HepG2 (cell line): ENCODE results near the gene PPP4R1. TPM values are rescaled to one million over a fixed set of nuclear protein-coding genes. Genes with fewer than 3 reads are reported as not detected.

Experiments
- ATAC-seq: fragments of 200-7000 bp; cut with Tn5 transposase; 3 replicates; pipeline ENCODE4 v1.9.1; 2020; ENCODE audit warnings: mild to moderate bottlenecking, moderate library complexity
- BruUV-seq: library from RNA; stranded (reverse); fragments of 400-500 nt; replicated peaks from 2 replicates; lab custom pipeline; 2021; lab: Mats Ljungman, UMichigan
- CTCF ChIA-PET: fragments of 300-600 bp; formaldehyde crosslinking; extraction: SDS; loops from one replicate; lab custom pipeline; 2021; ENCODE audit warnings: low total read pairs, inconsistent platforms, low intra/inter-chr PET ratio; lab: Yijun Ruan, JAX
- POLR2A ChIA-PET: fragments of 350-600 bp; sonication (Branson Sonifier 250); formaldehyde crosslinking; loops from one replicate; lab custom pipeline; 2020; ENCODE audit warnings: antibody characterized with exemption, inconsistent platforms; lab: Yijun Ruan, JAX
- DNase-seq: peaks from one replicate; pipeline ENCODE4 v3.0.0-alpha.2; 2015; ENCODE audit warnings: low spot score
- FAIRE-seq: peaks from 3 replicates; lab custom pipeline; 2011; peaks lifted over from hg19 to GRCh38; lab: Jason Lieb, UNC
- H2AFZ ChIP-seq: one replicate; pipeline ENCODE4 v1.6.1; 2011; ENCODE audit warnings: low read length, inconsistent platforms
- H3K27ac ChIP-seq: fragments of 300-600 bp; 3 replicates; pipeline ENCODE4 v1.8.0; 2011; ENCODE audit warnings: mixed run types, mild to moderate bottlenecking, mixed read lengths, low read length, inconsistent platforms; ENCODE audit not compliant: insufficient read depth; ENCODE audit errors: extremely low read length
- H3K27me3 ChIP-seq, 2 experiments: fragments of 200-600 bp in 1 of 2; 2 replicates in 1 of 2; 3 replicates in 1 of 2; pipeline versions ENCODE4 v1.6.0 to v1.8.0; 2011; ENCODE audit warnings: low read length in 2 of 2, mild to moderate bottlenecking in 2 of 2, moderate library complexity in 2 of 2, inconsistent platforms in 1 of 2; ENCODE audit not compliant: insufficient read depth in 2 of 2, control insufficient read depth in 1 of 2
- H3K36me3 ChIP-seq, 2 experiments: fragments of 200-600 bp in 1 of 2; replicated peaks in 1 of 2; 2 replicates in 1 of 2; 3 replicates in 1 of 2; pipeline versions ENCODE4 v1.5.1 to v1.8.0; 2011; ENCODE audit warnings: low read length in 2 of 2, inconsistent platforms in 1 of 2; ENCODE audit not compliant: insufficient read depth in 2 of 2, control insufficient read depth in 1 of 2
- H3K4me1 ChIP-seq: 2 replicates; pipeline ENCODE4 v1.5.1; 2012; ENCODE audit warnings: low read length, inconsistent platforms; ENCODE audit not compliant: insufficient read depth
- H3K4me2 ChIP-seq: 2 replicates; pipeline ENCODE4 v1.6.0; 2011; ENCODE audit warnings: low read depth, low read length, inconsistent platforms
- H3K4me3 ChIP-seq, 3 experiments: fragments of 200-600 bp in 1 of 3; sonication (generic), shearing (Covaris generic) in 1 of 3; replicated peaks in 1 of 3; 2 replicates each; pipeline ENCODE4 v1.5.1; 2011 to 2016; ENCODE audit warnings: low read length in 3 of 3, inconsistent platforms in 2 of 3, low read depth in 2 of 3, mild to moderate bottlenecking in 2 of 3, control low read depth in 1 of 3, mixed read lengths in 1 of 3; ENCODE audit not compliant: insufficient read depth in 1 of 3
- H3K79me2 ChIP-seq: one replicate; pipeline ENCODE4 v1.6.1; 2011; ENCODE audit warnings: low read length, inconsistent platforms; ENCODE audit not compliant: insufficient read depth
- H3K9ac ChIP-seq: 2 replicates; pipeline ENCODE4 v1.6.0; 2011; ENCODE audit warnings: mild to moderate bottlenecking, low read depth, low read length, inconsistent platforms; ENCODE audit not compliant: insufficient read depth
- H3K9me3 ChIP-seq: 2 replicates; pipeline ENCODE4 v1.5.1; 2012; ENCODE audit warnings: mild to moderate bottlenecking, low read length
- H4K20me1 ChIP-seq: 2 replicates; pipeline ENCODE4 v1.6.0; 2011; ENCODE audit warnings: inconsistent platforms, mild to moderate bottlenecking, low read length, moderate library complexity; ENCODE audit not compliant: insufficient read depth
- ARID2 ChIP-seq: sonication (generic); formaldehyde crosslinking; IDR thresholded peaks from 2 replicates; pipeline ENCODE4 v1.8.1; 2022; ENCODE audit warnings: mild to moderate bottlenecking, missing genetic modification reagents, borderline replicate concordance
- ATF7 ChIP-seq, 2 experiments: fragments of 450-650 bp in 1 of 2; sonication (generic) in 1 of 2; formaldehyde crosslinking in 1 of 2; IDR thresholded peaks; 2 replicates each; pipeline versions ENCODE4 v1.4.0 to v1.6.1; 2016 to 2020; ENCODE audit warnings: antibody characterized with exemption in 1 of 2, mild to moderate bottlenecking in 1 of 2, missing genetic modification reagents in 1 of 2
- JUND ChIP-seq: sonication (generic); formaldehyde crosslinking; IDR thresholded peaks from 2 replicates; pipeline ENCODE4 v1.8.0; 2022; ENCODE audit warnings: mild to moderate bottlenecking, missing genetic modification reagents
- SNAPC2 ChIP-seq: sonication (generic); formaldehyde crosslinking; IDR thresholded peaks from 2 replicates; pipeline ENCODE4 v1.8.1; 2022; ENCODE audit warnings: mild to moderate bottlenecking, missing genetic modification reagents
- TBX2 ChIP-seq: sonication (generic); formaldehyde crosslinking; IDR thresholded peaks from 2 replicates; pipeline ENCODE4 v1.5.0; 2020; ENCODE audit warnings: missing genetic modification reagents, mild to moderate bottlenecking, borderline replicate concordance
- YEATS2 ChIP-seq: sonication (generic); formaldehyde crosslinking; IDR thresholded peaks from 2 replicates; pipeline ENCODE4 v1.4.0; 2020; ENCODE audit warnings: missing genetic modification reagents, borderline replicate concordance
- ZBTB21 ChIP-seq: sonication (generic); formaldehyde crosslinking; IDR thresholded peaks from 2 replicates; pipeline ENCODE4 v1.4.0; 2020; ENCODE audit warnings: missing genetic modification reagents
- ZNF205 ChIP-seq: IDR thresholded peaks from 2 replicates; pipeline ENCODE4 v1.6.1; 2018; ENCODE audit warnings: missing biosample characterization, missing genetic modification reagents
- ZNF468 ChIP-seq: sonication (generic); formaldehyde crosslinking; IDR thresholded peaks from 2 replicates; pipeline ENCODE4 v1.8.0; 2022; ENCODE audit warnings: mild to moderate bottlenecking, moderate library complexity, missing genetic modification reagents
- ZNF598 ChIP-seq: sonication (generic); formaldehyde crosslinking; IDR thresholded peaks from 2 replicates; pipeline ENCODE4 v1.5.1; 2020; ENCODE audit warnings: mild to moderate bottlenecking, missing genetic modification reagents, borderline replicate concordance
- WGBS: methylation state at CpG from one replicate; pipeline ENCODE4 v1.1.6; 2017; ENCODE audit warnings: low lambda C conversion rate; 5-methylcytosine and 5-hydroxymethylcytosine counted together
- in situ Hi-C: cut with HindIII; loops from 2 replicates; pipeline ENCODE4 v1.10.0; 2017; ENCODE audit warnings: low pct_unique_long_range_greater_than_20kb; ENCODE audit not compliant: extremely low pct_ligation_motif_present
- intact Hi-C: fragments of 100-400 bp; cut with micrococcal nuclease; formaldehyde crosslinking; loops from one replicate; pipeline ENCODE4 v1.10.0; 2022; ENCODE audit not compliant: unreplicated experiment
- polyA plus RNA-seq, 8 experiments: library from polyadenylated mRNA; depleted of rRNA in 3 of 8; stranded (reverse) in 7 of 8; unstranded in 1 of 8; fragments of >200 nt; fragmentation: Illumina TruSeq in 4 of 8; extraction: Trizol in 4 of 8; gene quantifications; 2 replicates each; pipeline versions ENCODE4 v1.2.1 to v1.2.3, GENCODE V29; 2011 to 2016; ENCODE audit warnings: low read depth in 4 of 8, missing spikeins in 1 of 8, mixed read lengths in 1 of 8; ENCODE audit not compliant: insufficient read depth in 1 of 8
- total RNA-seq, 5 experiments: library from RNA; depleted of rRNA; stranded (reverse); fragments of >200 nt; fragmentation: Illumina TruSeq; extraction: Trizol; gene quantifications; 2 replicates each; pipeline ENCODE4 v1.2.3, GENCODE V29; 2016; ENCODE audit warnings: low read depth in 1 of 5
- TF ChIP-seq, protein P1 (sequence below): sonication (generic); formaldehyde crosslinking; IDR thresholded peaks from 2 replicates; pipeline ENCODE4 v1.4.0; 2020; ENCODE audit warnings: missing genetic modification reagents, borderline replicate concordance
- TF ChIP-seq, protein P2 (sequence below): sonication (generic); formaldehyde crosslinking; IDR thresholded peaks from 2 replicates; pipeline ENCODE4 v1.5.1; 2020; ENCODE audit warnings: missing genetic modification reagents, mild to moderate bottlenecking, borderline replicate concordance
- TF ChIP-seq, protein P3 (sequence below): IDR thresholded peaks from 2 replicates; pipeline ENCODE4 v1.6.1; 2016; ENCODE audit warnings: missing genetic modification reagents, missing compliant biosample characterization
- TF ChIP-seq, protein P4 (sequence below): sonication (generic); formaldehyde crosslinking; IDR thresholded peaks from 2 replicates; pipeline ENCODE4 v1.5.1; 2020; ENCODE audit warnings: mild to moderate bottlenecking, missing genetic modification reagents, borderline replicate concordance

The PPP4R1 gene
- total and polyA plus RNA-seq, 2 of the 13 experiments (the other 11 are each of a cell fraction or from before 2014, with no cell fraction given), result 66.5 to 72.4 TPM

DNA sequence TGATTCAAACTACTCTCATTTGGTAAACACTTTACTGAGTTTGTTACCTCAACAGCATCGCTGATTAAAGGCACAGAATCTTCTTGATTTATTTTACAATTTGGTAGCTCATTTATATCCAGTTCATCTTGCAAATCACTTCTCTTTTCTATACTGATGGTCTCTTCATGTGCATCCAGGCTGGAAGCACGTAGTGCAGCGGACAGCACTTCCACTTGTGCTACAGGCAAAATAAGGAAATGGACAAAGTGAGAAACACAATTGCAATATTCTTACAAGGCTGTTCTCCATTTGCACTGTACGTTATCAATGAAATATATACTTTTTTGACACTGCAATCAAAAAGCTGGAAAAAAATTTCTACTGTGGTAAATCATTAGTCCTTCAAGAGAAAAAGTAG, 51.0 kb downstream of the PPP4R1 start (continued):
- TF ChIP-seq, protein P1, sequence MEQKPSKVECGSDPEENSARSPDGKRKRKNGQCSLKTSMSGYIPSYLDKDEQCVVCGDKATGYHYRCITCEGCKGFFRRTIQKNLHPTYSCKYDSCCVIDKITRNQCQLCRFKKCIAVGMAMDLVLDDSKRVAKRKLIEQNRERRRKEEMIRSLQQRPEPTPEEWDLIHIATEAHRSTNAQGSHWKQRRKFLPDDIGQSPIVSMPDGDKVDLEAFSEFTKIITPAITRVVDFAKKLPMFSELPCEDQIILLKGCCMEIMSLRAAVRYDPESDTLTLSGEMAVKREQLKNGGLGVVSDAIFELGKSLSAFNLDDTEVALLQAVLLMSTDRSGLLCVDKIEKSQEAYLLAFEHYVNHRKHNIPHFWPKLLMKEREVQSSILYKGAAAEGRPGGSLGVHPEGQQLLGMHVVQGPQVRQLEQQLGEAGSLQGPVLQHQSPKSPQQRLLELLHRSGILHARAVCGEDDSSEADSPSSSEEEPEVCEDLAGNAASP (CRISPR knock-in tag), result no peak
- TF ChIP-seq YEATS2 (no peak), JUND (CRISPR knock-in tag) (no peak)
- TF ChIP-seq, protein P2, sequence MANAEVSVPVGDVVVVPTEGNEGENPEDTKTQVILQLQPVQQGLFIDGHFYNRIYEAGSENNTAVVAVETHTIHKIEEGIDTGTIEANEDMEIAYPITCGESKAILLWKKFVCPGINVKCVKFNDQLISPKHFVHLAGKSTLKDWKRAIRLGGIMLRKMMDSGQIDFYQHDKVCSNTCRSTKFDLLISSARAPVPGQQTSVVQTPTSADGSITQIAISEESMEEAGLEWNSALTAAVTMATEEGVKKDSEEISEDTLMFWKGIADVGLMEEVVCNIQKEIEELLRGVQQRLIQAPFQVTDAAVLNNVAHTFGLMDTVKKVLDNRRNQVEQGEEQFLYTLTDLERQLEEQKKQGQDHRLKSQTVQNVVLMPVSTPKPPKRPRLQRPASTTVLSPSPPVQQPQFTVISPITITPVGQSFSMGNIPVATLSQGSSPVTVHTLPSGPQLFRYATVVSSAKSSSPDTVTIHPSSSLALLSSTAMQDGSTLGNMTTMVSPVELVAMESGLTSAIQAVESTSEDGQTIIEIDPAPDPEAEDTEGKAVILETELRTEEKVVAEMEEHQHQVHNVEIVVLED (CRISPR knock-in tag), result no peak

DNA sequence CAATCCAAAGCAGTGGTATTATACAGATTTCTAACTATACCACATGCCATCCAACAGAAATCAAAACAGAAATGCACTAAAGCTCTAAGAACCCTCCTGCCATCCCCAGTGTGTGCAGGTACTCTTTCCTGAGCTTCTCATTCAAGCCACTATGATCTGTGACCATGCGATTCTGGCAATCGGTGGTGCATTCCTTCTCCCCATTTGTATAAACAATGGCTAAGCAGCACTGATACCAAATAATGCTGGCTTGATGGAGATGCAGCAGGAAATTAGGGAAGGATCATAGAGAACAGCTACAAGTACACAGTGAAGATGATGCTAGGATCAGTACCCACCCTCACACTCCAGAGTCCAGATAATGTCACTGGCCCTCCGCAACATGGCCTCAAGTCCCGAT, 51.8 kb downstream of the PPP4R1 start:
- Histone ChIP-seq H3K9me3 (no peaks in the 10 kb centered on the region), H3K4me3 (no peak overlapping the region), H3K36me3 (peaks cover 7 to 60% of the 10 kb centered on the region in 2 experiments; a peak in 4 of 5 replicates), H3K27ac (no peak overlapping the region), H3K4me2 (no peak overlapping the region), H2AFZ (no peak overlapping the region), H3K9ac (no peak overlapping the region), H3K27me3 (no peaks in the 10 kb centered on the region), H3K79me2 (no peaks in the 10 kb centered on the region), H4K20me1 (no peaks in the 10 kb centered on the region), H3K4me1 (peaks cover 19% of the 10 kb centered on the region)
- CTCF ChIA-PET, result no interaction called here
- intact Hi-C loops (no loop called here), in situ Hi-C loops (no loop called here)
- no peak for ATAC-seq
- 96% methylated on average over 4 of the region's 4 CpGs for WGBS
- no peak for DNase-seq
- POLR2A ChIA-PET, result no interaction called here
- TF ChIP-seq ATF7 (IDR thresholded peaks at IDR 0.05), result no peak
- TF ChIP-seq ATF7 (CRISPR knock-in tag; IDR thresholded peaks at IDR 0.05), result no peak
- no peak for TF ChIP-seq ZBTB21 (CRISPR knock-in tag)
- no peak for TF ChIP-seq ZNF468
- no peak for TF ChIP-seq SNAPC2 (CRISPR knock-in tag)
- no peak for TF ChIP-seq ZNF205
- no peak for TF ChIP-seq ZNF598
- TF ChIP-seq ARID2 (CRISPR knock-in tag), result no peak
- TF ChIP-seq, protein P3, sequence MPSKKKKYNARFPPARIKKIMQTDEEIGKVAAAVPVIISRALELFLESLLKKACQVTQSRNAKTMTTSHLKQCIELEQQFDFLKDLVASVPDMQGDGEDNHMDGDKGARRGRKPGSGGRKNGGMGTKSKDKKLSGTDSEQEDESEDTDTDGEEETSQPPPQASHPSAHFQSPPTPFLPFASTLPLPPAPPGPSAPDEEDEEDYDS (CRISPR knock-in tag), result no peak
- TF ChIP-seq, protein P4, sequence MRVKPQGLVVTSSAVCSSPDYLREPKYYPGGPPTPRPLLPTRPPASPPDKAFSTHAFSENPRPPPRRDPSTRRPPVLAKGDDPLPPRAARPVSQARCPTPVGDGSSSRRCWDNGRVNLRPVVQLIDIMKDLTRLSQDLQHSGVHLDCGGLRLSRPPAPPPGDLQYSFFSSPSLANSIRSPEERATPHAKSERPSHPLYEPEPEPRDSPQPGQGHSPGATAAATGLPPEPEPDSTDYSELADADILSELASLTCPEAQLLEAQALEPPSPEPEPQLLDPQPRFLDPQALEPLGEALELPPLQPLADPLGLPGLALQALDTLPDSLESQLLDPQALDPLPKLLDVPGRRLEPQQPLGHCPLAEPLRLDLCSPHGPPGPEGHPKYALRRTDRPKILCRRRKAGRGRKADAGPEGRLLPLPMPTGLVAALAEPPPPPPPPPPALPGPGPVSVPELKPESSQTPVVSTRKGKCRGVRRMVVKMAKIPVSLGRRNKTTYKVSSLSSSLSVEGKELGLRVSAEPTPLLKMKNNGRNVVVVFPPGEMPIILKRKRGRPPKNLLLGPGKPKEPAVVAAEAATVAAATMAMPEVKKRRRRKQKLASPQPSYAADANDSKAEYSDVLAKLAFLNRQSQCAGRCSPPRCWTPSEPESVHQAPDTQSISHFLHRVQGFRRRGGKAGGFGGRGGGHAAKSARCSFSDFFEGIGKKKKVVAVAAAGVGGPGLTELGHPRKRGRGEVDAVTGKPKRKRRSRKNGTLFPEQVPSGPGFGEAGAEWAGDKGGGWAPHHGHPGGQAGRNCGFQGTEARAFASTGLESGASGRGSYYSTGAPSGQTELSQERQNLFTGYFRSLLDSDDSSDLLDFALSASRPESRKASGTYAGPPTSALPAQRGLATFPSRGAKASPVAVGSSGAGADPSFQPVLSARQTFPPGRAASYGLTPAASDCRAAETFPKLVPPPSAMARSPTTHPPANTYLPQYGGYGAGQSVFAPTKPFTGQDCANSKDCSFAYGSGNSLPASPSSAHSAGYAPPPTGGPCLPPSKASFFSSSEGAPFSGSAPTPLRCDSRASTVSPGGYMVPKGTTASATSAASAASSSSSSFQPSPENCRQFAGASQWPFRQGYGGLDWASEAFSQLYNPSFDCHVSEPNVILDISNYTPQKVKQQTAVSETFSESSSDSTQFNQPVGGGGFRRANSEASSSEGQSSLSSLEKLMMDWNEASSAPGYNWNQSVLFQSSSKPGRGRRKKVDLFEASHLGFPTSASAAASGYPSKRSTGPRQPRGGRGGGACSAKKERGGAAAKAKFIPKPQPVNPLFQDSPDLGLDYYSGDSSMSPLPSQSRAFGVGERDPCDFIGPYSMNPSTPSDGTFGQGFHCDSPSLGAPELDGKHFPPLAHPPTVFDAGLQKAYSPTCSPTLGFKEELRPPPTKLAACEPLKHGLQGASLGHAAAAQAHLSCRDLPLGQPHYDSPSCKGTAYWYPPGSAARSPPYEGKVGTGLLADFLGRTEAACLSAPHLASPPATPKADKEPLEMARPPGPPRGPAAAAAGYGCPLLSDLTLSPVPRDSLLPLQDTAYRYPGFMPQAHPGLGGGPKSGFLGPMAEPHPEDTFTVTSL, result no peak
- no peak for TF ChIP-seq TBX2 (CRISPR knock-in tag)
- no peak for TF ChIP-seq YEATS2
- FAIRE-seq, result no peak
- no TSS peak for BruUV-seq
